ENCODE data around the gene SPI1.

The SPI1 gene

DNA sequence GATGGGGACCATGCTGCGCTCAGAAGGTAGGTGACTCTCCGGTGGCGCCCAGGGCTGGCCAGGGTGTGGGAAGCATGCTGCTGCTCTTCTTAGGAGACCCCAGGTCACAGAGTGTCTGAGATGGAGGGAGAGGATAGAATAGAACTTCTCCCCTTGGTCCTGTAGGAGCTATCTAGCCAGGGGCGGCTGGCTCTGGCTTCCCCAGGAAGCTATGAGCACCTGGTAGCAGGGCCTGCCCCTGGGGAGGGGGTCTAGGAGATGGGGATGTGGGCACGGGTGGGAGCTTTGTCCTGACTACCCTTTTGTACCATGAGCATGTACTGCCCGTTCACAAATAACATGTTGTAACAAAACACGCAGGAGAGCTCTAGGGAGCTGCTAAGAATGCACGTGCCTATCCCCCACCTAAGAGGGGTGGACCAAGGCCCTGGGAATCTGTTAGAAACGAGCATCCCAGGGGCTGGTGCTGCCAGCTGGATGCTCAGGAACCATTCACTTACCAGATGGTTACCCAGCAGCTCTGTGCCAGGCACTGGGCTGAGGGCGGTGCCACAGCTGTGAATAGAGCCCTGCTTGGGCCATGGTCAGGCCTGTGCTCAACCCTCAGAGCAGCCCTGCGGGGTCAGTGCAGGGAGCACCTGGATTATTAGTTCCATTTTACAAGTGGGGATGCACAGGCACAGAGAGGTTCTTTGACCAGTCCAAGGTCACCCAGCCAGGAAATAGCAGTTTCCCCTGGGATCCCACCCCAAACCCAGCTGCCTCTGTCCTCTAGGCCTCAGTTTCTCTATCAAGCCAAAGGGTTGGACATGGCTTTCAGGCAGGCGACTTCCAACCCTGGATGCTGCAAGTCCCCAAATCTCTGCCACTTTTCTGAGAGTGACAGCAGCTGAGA is 32.3 kb upstream of the SPI1 start:
- DNase-seq (ENCODE audit: low spot score): no peak
- Mint-ChIP-seq H3K27ac (no peak overlapping the region), H3K9me3 (no peaks in the 10 kb centered on the region), H3K4me1 (ENCODE audit: low read depth) (peaks cover 18% of the 10 kb centered on the region), H3K36me3 (ENCODE audit: low read depth) (peaks cover 6% of the 10 kb centered on the region), H3K4me3 (peak overlapping the region; percentile 32), H3K27me3 (ENCODE audit: low read depth) (no peaks in the 10 kb centered on the region)

DNA sequence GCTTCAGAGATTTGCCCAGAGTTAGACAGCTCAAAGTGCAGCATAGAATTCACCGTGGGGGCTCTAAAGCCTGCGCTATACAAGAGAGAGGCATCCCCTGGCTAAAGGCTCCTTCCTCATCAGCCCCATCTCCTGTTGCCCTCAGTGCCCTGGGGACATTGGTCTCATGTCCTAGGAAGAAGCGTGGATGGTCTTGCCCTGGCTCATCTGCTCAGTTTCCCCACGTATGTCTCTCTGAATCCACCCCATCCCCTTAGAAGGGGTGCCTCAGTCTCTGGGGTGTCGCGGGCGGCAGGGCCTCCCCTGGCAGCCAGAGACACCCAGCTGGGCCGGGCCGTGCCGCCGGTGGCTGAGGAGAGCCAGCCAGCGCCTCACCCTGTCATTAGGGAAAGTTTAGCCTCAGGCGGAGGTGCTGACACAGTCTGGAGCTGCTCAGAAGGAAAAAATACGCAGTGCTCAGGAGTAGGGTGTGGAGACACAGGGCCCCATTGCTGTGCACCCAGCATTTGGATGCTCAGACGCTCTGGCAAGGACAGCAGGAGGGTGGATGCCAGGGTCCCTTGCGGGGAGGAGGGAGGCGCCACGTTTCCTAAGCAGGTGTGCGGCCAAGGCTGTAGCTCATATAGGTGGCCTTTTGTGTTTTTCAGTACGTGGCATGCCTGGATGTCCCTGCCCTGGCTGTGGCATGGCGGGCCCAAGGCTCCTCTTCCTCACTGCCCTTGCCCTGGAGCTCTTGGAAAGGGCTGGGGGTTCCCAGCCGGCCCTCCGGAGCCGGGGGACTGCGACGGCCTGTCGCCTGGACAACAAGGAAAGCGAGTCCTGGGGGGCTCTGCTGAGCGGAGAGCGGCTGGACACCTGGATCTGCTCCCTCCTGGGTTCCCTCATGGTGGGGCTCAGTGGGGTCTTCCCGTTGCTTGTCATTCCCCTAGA is 31.4 kb upstream of the SPI1 start:
- peaks cover 18% of the 10 kb centered on the region for H3K4me1 Mint-ChIP-seq (ENCODE audit: low read depth)
- peak overlapping the region; percentile 95 for H3K4me3 Mint-ChIP-seq
- H3K36me3 Mint-ChIP-seq (ENCODE audit: low read depth): peaks cover 6% of the 10 kb centered on the region
- DNase-seq (ENCODE audit: low spot score): no peak
- H3K27ac Mint-ChIP-seq: peak overlapping the region; percentile 96
- H3K9me3 Mint-ChIP-seq: no peaks in the 10 kb centered on the region
- H3K27me3 Mint-ChIP-seq (ENCODE audit: low read depth): no peaks in the 10 kb centered on the region

DNA sequence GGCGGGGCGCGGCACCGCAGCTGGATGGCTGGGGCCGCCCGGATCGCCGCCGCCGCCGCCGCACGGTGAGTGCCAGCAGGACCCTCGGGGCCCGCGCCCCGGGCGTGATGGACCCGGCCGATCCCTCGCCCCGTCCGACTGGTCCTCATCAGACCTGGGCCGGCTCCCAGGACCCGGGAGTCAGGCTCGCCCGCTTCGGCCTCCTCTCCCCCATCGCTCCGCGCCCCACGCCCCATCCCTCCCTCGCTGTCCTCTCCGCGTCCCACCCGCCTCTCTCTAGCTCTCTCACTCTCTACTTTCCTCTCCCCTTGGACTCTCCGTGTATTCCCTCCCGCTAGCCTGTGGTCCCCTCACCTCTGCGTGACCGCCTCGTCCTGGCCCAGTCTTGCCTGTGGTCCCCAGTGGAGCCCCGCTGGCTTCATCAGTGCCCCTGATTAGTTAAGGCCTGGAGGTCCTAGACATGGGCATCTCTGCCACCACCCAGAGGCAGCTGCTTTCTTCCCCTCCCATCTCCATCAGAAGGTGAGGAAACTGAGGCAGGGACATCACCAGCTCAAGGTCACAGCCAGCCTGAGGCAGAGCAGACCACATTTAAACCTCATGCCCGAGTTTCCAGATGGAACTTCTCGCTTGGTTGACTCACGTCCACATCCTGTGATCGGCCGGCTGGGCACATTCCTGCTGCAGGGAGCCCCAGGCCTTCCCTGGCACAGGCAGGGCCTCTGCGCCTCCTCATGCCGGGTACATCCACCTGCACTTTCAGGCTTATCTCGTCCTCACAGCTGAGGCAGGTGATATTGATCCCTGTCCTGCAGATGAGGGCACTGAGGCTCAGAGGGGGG is 30.5 kb upstream of the SPI1 start:
- Mint-ChIP-seq H3K4me1 (ENCODE audit: low read depth) (peaks cover 18% of the 10 kb centered on the region), H3K4me3 (peak overlapping the region; percentile 95), H3K27ac (peak overlapping the region; percentile 96), H3K27me3 (ENCODE audit: low read depth) (no peaks in the 10 kb centered on the region), H3K36me3 (ENCODE audit: low read depth) (peaks cover 2% of the 10 kb centered on the region), H3K9me3 (no peaks in the 10 kb centered on the region)
- DNase-seq (ENCODE audit: low spot score): no peak

DNA sequence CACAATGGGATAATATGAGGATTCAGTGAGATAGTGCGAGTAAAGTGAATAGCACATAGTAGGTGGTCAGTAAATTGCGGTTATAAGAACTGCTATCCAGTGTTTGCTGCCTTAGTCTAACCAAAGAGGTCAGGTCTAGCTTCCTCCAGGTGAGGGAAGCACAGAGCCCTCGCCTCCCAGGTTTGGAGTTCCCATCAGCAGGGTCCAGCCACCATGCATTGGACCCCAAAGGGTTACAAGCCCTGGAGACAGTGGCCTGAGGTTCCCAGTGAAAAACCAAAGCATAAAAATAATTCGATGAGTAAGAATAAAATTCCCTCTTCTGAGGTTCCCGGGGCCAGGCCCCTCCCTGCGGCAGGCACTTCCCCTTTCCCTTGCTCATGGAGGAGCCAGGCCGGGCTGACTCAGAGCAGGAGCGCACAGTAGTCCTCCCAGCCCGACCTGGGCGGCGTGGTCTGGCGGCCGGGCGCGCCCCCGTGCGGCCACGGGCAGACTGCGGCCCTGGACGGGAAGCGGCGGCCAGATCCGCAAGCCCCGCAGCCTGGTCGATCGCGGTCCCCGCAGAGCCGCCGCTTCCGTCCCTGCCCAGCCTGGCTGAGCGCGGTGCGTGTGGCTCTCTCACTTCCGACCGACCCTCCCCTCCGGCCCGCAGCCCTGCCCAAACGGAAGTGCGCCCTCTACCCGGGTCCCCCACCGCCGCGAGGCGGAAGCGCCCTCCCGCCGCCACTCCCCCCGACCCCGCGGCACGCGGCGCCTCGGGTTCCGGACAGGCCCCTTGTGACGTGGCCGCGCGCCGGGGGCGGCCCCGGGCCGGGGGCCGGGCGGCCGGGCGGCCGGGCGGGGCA is 29.6 kb upstream of the SPI1 start, which contains the start of gene SLC39A13:
TSS of gene SLC39A13 (plus strand) at position 845 of the 845 bp plus-strand sequence. CDS start 1,505 bp downstream, outside the sequence.
- Mint-ChIP-seq H3K27me3 (ENCODE audit: low read depth) (no peaks in the 10 kb centered on the region), H3K4me1 (ENCODE audit: low read depth) (peaks cover 18% of the 10 kb centered on the region)
- peak; percentile 95 for DNase-seq (ENCODE audit: low spot score)

DNA sequence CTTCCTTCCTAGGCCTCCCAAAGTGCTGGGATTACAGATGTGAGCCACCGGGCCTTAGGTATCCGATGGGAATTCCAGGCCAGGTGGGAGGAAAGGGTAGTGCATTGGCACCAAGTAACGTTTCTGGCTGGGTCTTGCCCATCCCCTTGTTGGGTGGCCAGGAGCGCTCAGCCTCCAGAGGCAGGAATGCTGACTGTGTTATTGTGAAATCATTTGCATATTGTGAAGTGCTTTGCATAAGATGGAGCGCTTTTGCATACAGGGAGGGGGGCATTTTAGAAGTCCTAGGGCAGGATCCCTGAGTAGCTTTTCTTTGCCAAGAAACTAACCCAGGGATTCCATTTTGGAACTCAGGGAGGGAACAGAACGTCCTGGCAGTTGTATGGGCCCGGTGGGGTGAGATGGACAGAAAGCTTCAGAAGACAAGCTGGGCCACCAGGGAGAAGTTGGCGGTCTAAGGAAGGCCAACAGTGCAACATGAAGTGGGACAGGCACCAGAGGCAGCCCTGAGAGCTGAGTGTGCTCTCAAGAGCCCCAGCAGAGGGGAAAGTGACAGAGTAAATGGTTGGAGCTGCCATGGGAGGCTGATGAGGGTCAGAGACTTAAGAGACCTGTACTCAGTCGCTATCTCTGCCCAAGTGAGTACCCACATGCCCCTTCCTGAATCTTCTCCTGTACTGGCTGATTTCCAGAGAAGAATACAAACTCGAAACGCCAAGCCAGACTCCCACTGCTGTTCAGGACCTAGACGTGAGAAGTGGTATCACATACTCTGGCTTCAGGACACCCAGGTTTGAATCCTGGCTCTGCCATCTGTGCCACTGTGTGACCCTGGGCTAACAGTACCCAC is 28.8 kb upstream of the SPI1 start:
- peak overlapping the region; percentile 85 for H3K4me3 Mint-ChIP-seq
- H3K36me3 Mint-ChIP-seq (ENCODE audit: low read depth): no peaks in the 10 kb centered on the region
- no peaks in the 10 kb centered on the region for H3K9me3 Mint-ChIP-seq

More for the DNA sequence above, 29.6 kb upstream of the SPI1 start, which contains the start of gene SLC39A13:
- no peaks in the 10 kb centered on the region for H3K9me3 Mint-ChIP-seq
- H3K4me3 Mint-ChIP-seq: peak within 1 kb of the TSS; percentile 95
- no peaks in the 10 kb centered on the region for H3K36me3 Mint-ChIP-seq (ENCODE audit: low read depth)
- H3K27ac Mint-ChIP-seq: peak within 1 kb of the TSS; percentile 96

DNA sequence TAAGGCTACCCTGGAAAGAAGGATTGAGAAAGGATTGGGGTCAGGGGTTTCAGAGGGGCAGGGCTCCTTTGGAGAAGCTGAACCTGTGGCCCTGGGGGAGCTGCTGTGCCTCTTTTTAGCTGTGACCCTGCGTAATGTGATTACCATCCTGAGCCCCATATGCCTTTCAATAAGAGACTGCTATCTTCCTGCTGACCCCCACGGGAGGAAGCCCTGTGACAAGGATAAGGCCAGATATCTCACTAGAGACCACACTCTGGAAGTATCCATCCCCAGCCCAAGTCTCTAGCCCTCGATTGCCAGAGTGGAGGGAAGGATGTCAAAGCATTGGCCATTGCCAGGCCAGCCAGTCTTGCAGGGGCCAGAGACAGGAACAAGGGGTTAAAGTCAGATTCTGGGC is 25.2 kb upstream of the SPI1 start:
- Mint-ChIP-seq H3K4me3 (no peak overlapping the region), H3K4me1 (ENCODE audit: low read depth) (peaks cover 22% of the 10 kb centered on the region), H3K9me3 (no peaks in the 10 kb centered on the region), H3K36me3 (ENCODE audit: low read depth) (no peaks in the 10 kb centered on the region), H3K27ac (no peak overlapping the region), H3K27me3 (ENCODE audit: low read depth) (no peaks in the 10 kb centered on the region)
- DNase-seq (ENCODE audit: low spot score): no peak

More for the DNA sequence above, 28.8 kb upstream of the SPI1 start:
- DNase-seq (ENCODE audit: low spot score): no peak
- Mint-ChIP-seq H3K27ac (peak overlapping the region; percentile 79), H3K27me3 (ENCODE audit: low read depth) (no peaks in the 10 kb centered on the region), H3K4me1 (ENCODE audit: low read depth) (peaks cover 18% of the 10 kb centered on the region)

DNA sequence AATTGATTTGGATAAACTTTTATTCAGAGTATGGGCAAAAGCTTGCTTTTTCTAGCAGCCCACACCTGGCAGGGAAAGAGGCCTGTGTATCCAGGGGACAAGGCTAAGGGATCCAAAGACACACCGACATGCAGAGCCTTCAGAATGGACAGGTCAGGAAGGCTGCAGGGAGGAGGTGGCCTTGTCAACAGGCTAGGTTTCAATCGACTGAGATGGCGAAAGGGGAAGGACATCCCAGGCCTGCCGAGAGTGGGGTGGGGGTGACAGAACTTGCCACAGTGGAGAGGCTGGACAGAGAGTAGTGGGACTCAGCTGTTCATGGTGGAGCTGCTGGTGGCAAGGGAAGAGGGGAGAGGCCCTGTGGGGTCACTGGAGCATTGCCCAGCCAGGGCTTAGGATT is 24.8 kb upstream of the SPI1 start:
- Mint-ChIP-seq H3K4me3 (no peak overlapping the region), H3K27me3 (ENCODE audit: low read depth) (no peaks in the 10 kb centered on the region), H3K27ac (no peak overlapping the region), H3K9me3 (no peaks in the 10 kb centered on the region), H3K4me1 (ENCODE audit: low read depth) (peaks cover 22% of the 10 kb centered on the region), H3K36me3 (ENCODE audit: low read depth) (no peaks in the 10 kb centered on the region)
- DNase-seq (ENCODE audit: low spot score): no peak

DNA sequence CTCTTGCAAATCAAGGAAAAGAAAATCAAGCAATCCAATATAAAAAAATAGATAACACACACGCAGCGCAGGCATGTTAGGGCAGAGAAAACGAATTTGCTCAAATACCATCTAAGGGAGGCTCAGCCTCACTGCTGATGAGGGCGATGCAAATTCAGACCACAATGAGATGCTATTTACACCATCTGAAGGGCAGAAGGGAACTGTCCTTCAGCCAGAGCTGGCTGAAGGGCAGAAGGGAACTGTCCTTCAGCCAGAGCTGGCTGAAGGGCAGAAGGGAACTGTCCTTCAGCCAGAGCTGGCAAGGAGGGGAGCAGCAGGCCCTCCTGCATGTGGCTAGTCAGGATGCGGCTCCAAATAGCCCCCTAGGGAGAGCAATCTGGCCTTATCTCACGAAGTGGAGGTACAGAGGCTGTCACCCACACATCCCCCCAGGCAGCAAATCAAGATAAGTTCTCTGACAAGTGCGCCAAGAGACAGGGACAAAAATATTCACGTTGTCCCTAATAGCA is 22.5 kb upstream of the SPI1 start:
- Mint-ChIP-seq H3K9me3 (no peaks in the 10 kb centered on the region), H3K36me3 (ENCODE audit: low read depth) (no peaks in the 10 kb centered on the region), H3K4me3 (peak overlapping the region; percentile 81), H3K27ac (peak overlapping the region; percentile 53), H3K4me1 (ENCODE audit: low read depth) (peaks cover 14% of the 10 kb centered on the region), H3K27me3 (ENCODE audit: low read depth) (no peaks in the 10 kb centered on the region)
- DNase-seq (ENCODE audit: low spot score): no peak

DNA sequence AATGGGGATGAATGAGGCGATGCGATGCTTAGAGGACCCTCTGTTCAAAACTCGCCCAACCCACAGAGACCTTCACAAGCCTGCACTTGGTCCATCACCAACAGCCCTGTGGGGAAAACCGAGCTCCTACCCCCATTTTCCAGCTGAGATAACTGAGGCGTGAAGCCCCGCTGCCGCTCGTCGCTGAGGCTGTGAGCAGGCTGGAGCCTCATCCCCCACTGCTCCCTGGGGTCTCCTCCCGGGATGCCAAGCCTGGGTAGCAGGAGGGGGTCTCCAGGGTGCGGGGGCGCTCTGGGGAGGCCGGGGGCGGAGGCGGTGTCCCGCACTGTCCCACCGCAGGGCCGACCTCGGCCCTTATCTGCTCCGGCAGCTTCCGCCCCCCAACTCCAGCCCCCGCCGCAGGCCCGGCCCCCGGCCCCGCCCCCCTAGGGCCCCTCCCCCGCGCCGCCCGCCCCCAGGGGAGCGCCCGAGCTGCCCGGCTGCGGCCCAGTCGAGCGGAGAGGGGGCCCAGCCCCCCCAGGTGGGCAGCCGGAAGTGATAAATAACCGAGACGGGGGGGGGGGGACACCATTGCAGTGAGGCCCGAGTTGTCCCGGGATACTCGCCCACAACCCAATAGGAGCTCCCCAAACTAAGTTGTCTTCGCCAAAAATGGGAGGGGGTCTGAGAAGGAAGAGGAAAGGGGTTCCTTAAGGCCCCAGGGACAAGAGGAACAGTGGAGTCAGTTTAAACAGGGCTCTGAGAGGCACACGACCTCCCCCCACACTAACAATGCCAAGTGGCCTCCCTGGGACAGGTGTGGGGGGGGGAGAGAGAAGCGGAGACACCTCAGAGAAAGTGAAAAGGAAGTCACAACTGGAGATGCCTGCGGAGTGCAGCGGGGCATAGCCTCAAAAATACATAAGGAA is 21.8 kb upstream of the SPI1 start:
- Mint-ChIP-seq H3K27me3 (ENCODE audit: low read depth) (no peaks in the 10 kb centered on the region), H3K27ac (peak overlapping the region; percentile 69), H3K36me3 (ENCODE audit: low read depth) (no peaks in the 10 kb centered on the region), H3K9me3 (no peaks in the 10 kb centered on the region), H3K4me3 (peak overlapping the region; percentile 81), H3K4me1 (ENCODE audit: low read depth) (peaks cover 18% of the 10 kb centered on the region)
- DNase-seq (ENCODE audit: low spot score): no peak

DNA sequence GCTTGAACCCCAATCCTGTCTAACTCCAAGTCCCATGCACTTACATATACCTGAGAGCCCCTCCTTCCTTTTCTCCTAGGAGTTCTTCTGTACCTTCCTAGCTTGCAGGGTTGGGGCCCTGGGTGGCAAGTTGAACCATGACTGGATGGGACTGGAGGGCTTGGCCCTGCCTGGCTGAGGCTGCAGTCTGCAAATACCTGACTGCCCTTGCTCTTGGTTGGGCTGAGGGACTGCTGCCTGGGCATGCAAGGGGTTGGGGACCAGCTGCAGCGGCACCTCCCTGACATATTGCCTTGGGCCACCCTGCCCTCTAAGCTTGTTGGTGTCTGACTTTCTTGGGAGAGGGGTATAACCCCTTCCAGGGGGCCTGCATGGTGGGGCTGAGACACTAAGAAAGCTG is 20.2 kb upstream of the SPI1 start:
- Mint-ChIP-seq H3K4me3 (peak overlapping the region; percentile 32), H3K27ac (no peak overlapping the region)

DNA sequence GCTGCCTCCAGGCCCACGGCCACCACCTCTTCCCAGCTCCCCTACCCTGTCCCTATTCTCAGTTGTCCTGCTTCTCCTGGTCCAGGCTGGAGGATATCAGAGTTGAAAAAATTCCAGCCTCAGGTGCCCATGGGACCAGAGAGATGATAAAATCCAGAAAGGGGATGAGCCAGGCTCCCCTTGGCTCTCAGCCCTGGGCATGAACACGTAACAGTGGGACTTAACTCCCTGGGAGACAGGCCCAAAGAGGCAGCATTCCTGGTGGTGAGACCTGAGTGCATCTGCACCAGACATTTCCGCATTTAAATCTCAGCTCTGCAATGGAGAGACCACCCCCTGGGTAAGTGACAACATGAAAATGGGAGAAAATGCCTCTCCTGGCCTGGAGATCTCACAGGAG is 19.7 kb upstream of the SPI1 start:
- Mint-ChIP-seq H3K36me3 (ENCODE audit: low read depth) (no peaks in the 10 kb centered on the region), H3K27ac (no peak overlapping the region), H3K4me1 (ENCODE audit: low read depth) (peaks cover 29% of the 10 kb centered on the region), H3K4me3 (no peak overlapping the region), H3K27me3 (ENCODE audit: low read depth) (no peaks in the 10 kb centered on the region), H3K9me3 (no peaks in the 10 kb centered on the region)
- no peak for DNase-seq (ENCODE audit: low spot score)

More for the DNA sequence above, 20.2 kb upstream of the SPI1 start:
- no peaks in the 10 kb centered on the region for H3K36me3 Mint-ChIP-seq (ENCODE audit: low read depth)
- no peak for DNase-seq (ENCODE audit: low spot score)
- H3K9me3 Mint-ChIP-seq: no peaks in the 10 kb centered on the region
- H3K4me1 Mint-ChIP-seq (ENCODE audit: low read depth): peaks cover 27% of the 10 kb centered on the region
- no peaks in the 10 kb centered on the region for H3K27me3 Mint-ChIP-seq (ENCODE audit: low read depth)
